Esophagus muscularis mucosa (tissue), 2 donors: Measurements from ENCODE around the gene ZNF398.
"Not testable (repeated sequence)": the region's sequence is repeated elsewhere in the genome, so short reads cannot be mapped to it uniquely, and the experiment has no call there.

Experiments
- EP300 ChIP-seq: sonication (generic); formaldehyde crosslinking; IDR thresholded peaks from one replicate; pipeline ENCODE4 v1.6.1; 2017; ENCODE audit warnings: antibody characterized with exemption
- POLR2A ChIP-seq: fragments of 450-650 bp; IDR thresholded peaks from one replicate; pipeline ENCODE4 v1.6.1; 2017; ENCODE audit warnings: antibody characterized with exemption, moderate library complexity, mild to moderate bottlenecking, low read depth

- not testable (repeated sequence) for TF ChIP-seq EP300, POLR2A
Observed at GRCh38 chr7:149226366-149226765, 79.1 kb downstream of the ZNF398 start.
